ENCODE data around the gene CCDC85A.

Gene CCDC85A

DNA sequence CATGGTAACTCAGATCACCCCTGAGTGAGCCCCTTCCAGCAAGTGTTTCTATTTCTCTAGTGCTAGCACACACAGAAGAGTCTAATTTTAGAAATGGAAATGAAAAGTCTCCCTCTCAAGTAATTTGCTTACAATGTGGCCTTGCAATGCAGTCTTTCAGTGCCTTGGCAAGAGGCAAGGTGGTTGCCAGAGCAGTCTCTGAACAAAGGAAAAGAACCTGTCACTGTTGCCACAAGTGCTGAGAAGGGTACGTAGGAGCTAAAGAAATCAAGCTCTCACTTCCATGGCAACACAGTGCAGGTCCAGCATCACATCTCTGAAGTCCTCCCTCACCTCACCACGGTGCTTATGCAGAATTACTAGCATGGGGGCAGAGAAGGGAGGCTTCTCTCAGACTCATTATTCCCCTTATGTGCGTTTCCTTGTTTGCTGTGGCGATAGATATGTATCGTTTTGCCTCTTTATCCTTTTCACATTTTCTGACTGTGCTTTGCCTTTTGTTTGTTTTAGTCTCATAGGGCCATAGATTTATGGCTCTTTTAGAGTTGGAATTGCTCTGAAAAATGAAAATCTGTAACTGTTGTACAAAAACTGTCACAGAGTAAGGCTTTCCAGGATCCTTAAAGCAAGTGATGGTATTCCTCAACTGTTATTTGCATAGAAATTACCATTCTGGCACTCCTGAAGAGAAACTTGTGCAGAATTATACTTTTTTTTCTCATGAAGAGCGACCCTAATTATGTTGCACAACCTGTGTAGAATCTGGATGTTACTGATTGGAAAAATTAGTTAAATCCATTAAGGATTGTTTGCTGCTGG, 164.8 kb downstream of the CCDC85A start:
- Histone ChIP-seq H4K8ac (ENCODE audit: low read depth, low read length) (no peak overlapping the region), H2BK12ac (ENCODE audit: low read length) (no peak overlapping the region), H4K91ac (ENCODE audit: low read depth, low read length, poor library complexity) (no peak overlapping the region), H2BK120ac (ENCODE audit: low read depth, low read length) (no peak overlapping the region), H2BK5ac (ENCODE audit: low read length) (no peak overlapping the region), H3K27me3 (ENCODE audit: control insufficient read depth in 3 of 3, insufficient read depth in 3 of 3, low read depth in 1 of 3, low read length in 3 of 3) (no peaks in the 10 kb centered on the region), H2AFZ (ENCODE audit: low read length) (no peak overlapping the region), H3K4me3 (ENCODE audit: low read length in 2 of 2) (no peak overlapping the region), H3K23ac (ENCODE audit: low read depth, low read length, poor library complexity) (no peak overlapping the region), H3K9ac (ENCODE audit: low read depth, low read length, poor library complexity) (no peak overlapping the region), H3K9me3 (replicated peaks in 1 of 2; ENCODE audit: control insufficient read depth in 2 of 2, insufficient read depth in 1 of 2, low read depth in 1 of 2, low read length in 2 of 2) (no peaks in the 10 kb centered on the region), H3K4me1 (ENCODE audit: control insufficient read depth in 2 of 2, insufficient read depth in 1 of 2, low read depth in 1 of 2, low read length in 2 of 2) (no peaks in the 10 kb centered on the region), H3K4ac (ENCODE audit: low read length) (no peak overlapping the region), H2AK5ac (ENCODE audit: low read depth, low read length) (no peak overlapping the region), H3K14ac (ENCODE audit: low read length) (peak overlapping the region; percentile 40), H3K18ac (ENCODE audit: low read length) (no peak overlapping the region), H2BK15ac (ENCODE audit: low read length) (no peak overlapping the region), H3K4me2 (ENCODE audit: insufficient read depth, low read length, poor library complexity, severe bottlenecking) (no peak overlapping the region), H3K27ac (replicated peaks; ENCODE audit: low read length) (no peak overlapping the region), H3K79me1 (ENCODE audit: low read depth, low read length) (no peaks in the 10 kb centered on the region), H3K36me3 (replicated peaks in 1 of 2; ENCODE audit: control insufficient read depth in 2 of 2, insufficient read depth in 2 of 2, low read length in 2 of 2) (no peaks in the 10 kb centered on the region)
- no CpG with 5 or more reads among the region's 6 CpGs for WGBS, 2 donors (ENCODE audit: extremely low coverage in 2 of 2, insufficient read length in 2 of 2, insufficient replicate concordance in 1 of 2)
- no peak for DNase-seq (ENCODE audit: low spot score)

DNA sequence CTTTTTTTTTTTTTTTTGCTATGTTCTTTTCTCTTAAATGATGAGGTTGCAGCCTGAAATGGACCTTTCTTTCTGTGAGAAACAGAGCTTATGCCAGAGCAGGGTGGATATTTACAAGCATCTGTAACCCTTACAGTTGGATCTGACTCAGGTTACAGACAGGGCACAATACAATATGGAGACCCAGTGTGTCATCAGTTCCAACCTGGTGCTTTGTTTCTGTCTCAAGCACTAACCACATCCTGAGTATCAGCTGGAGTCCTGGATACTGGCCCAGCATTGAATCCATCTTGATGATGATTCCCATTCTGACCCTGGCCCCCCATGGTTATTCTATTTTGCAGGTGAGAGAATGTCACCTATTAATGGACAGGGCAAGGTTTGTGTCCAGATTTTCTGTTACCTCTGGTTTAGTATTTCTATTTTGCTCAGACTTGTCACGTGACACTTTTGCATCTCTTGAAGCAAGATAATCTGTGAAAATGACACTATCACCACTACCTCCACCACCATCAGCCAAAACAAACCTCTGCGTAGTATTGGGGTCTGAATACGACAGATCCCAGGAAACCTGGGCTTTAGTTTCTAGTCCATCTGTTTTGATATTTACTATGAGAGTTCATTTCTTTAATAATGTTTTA, 174.0 kb downstream of the CCDC85A start:
- H2BK5ac ChIP-seq (ENCODE audit: low read length), result no peak overlapping the region
- no peak overlapping the region for H3K23ac ChIP-seq (ENCODE audit: low read depth, low read length, poor library complexity)
- no peak overlapping the region for H3K27ac ChIP-seq (replicated peaks; ENCODE audit: low read length)
- no peaks in the 10 kb centered on the region for H3K4me1 ChIP-seq (ENCODE audit: control insufficient read depth in 2 of 2, insufficient read depth in 1 of 2, low read depth in 1 of 2, low read length in 2 of 2)
- no peak overlapping the region for H4K91ac ChIP-seq (ENCODE audit: low read depth, low read length, poor library complexity)
- no peak overlapping the region for H2AK5ac ChIP-seq (ENCODE audit: low read depth, low read length)
- no peak overlapping the region for H2BK120ac ChIP-seq (ENCODE audit: low read depth, low read length)
- H3K14ac ChIP-seq (ENCODE audit: low read length), result no peak overlapping the region
- H3K27me3 ChIP-seq (ENCODE audit: control insufficient read depth in 3 of 3, insufficient read depth in 3 of 3, low read depth in 1 of 3, low read length in 3 of 3), result no peaks in the 10 kb centered on the region
- no peaks in the 10 kb centered on the region for H3K79me1 ChIP-seq (ENCODE audit: low read depth, low read length)
- no peak overlapping the region for H3K4me3 ChIP-seq (ENCODE audit: low read length in 2 of 2)
- H4K8ac ChIP-seq (ENCODE audit: low read depth, low read length), result no peak overlapping the region
- no CpG with 5 or more reads among the region's 3 CpGs for WGBS, 2 donors (ENCODE audit: extremely low coverage in 2 of 2, insufficient read length in 2 of 2, insufficient replicate concordance in 1 of 2)
- no peak overlapping the region for H2AFZ ChIP-seq (ENCODE audit: low read length)
- no peak overlapping the region for H3K9ac ChIP-seq (ENCODE audit: low read depth, low read length, poor library complexity)
- no peak for DNase-seq (ENCODE audit: low spot score)
- H3K9me3 ChIP-seq (replicated peaks in 1 of 2; ENCODE audit: control insufficient read depth in 2 of 2, insufficient read depth in 1 of 2, low read depth in 1 of 2, low read length in 2 of 2), result no peaks in the 10 kb centered on the region
- no peak overlapping the region for H3K4me2 ChIP-seq (ENCODE audit: insufficient read depth, low read length, poor library complexity, severe bottlenecking)
- no peaks in the 10 kb centered on the region for H3K36me3 ChIP-seq (replicated peaks in 1 of 2; ENCODE audit: control insufficient read depth in 2 of 2, insufficient read depth in 2 of 2, low read length in 2 of 2)
- no peak overlapping the region for H3K4ac ChIP-seq (ENCODE audit: low read length)
- no peak overlapping the region for H2BK12ac ChIP-seq (ENCODE audit: low read length)
- H3K18ac ChIP-seq (ENCODE audit: low read length), result no peak overlapping the region
- no peak overlapping the region for H2BK15ac ChIP-seq (ENCODE audit: low read length)

DNA sequence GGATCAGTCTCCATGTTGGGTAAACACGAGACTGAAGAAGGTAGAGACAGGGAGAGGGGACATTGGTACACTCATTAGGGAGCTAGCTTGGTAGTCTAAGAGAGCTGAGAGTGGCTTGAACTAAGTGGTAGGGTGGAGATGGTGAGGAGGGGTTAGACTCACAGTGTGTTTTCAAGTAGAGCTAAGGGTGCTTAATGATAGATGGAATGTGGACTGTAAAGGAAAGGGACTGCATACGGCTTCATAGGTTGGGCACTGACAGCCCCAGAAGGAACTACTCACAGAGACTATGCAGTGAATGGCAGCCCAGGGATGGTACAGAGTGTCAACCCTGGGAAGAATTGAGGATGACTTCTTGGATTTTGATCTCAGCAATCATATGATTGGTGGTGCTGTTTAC, 178.1 kb downstream of the CCDC85A start:
- H2AFZ ChIP-seq (ENCODE audit: low read length), result no peak overlapping the region
- no CpG with 5 or more reads among the region's 2 CpGs for WGBS, 2 donors (ENCODE audit: extremely low coverage in 2 of 2, insufficient read length in 2 of 2, insufficient replicate concordance in 1 of 2)
- H3K4ac ChIP-seq (ENCODE audit: low read length), result no peak overlapping the region
- no peaks in the 10 kb centered on the region for H3K36me3 ChIP-seq (replicated peaks in 1 of 2; ENCODE audit: control insufficient read depth in 2 of 2, insufficient read depth in 2 of 2, low read length in 2 of 2)
- no peak overlapping the region for H3K4me2 ChIP-seq (ENCODE audit: insufficient read depth, low read length, poor library complexity, severe bottlenecking)
- no peak overlapping the region for H3K9ac ChIP-seq (ENCODE audit: low read depth, low read length, poor library complexity)
- no peak overlapping the region for H2BK5ac ChIP-seq (ENCODE audit: low read length)
- no peak overlapping the region for H4K91ac ChIP-seq (ENCODE audit: low read depth, low read length, poor library complexity)
- no peak overlapping the region for H3K4me3 ChIP-seq (ENCODE audit: low read length in 2 of 2)
- peaks cover 0 to 1% of the 10 kb centered on the region in 2 donors for H3K4me1 ChIP-seq (ENCODE audit: control insufficient read depth in 2 of 2, insufficient read depth in 1 of 2, low read depth in 1 of 2, low read length in 2 of 2)
- H4K8ac ChIP-seq (ENCODE audit: low read depth, low read length), result no peak overlapping the region
- no peak for DNase-seq (ENCODE audit: low spot score)
- H2BK15ac ChIP-seq (ENCODE audit: low read length), result no peak overlapping the region
- no peak overlapping the region for H2AK5ac ChIP-seq (ENCODE audit: low read depth, low read length)
- H3K14ac ChIP-seq (ENCODE audit: low read length), result no peak overlapping the region
- no peaks in the 10 kb centered on the region for H3K9me3 ChIP-seq (replicated peaks in 1 of 2; ENCODE audit: control insufficient read depth in 2 of 2, insufficient read depth in 1 of 2, low read depth in 1 of 2, low read length in 2 of 2)
- no peak overlapping the region for H2BK120ac ChIP-seq (ENCODE audit: low read depth, low read length)
- no peaks in the 10 kb centered on the region for H3K79me1 ChIP-seq (ENCODE audit: low read depth, low read length)
- no peak overlapping the region for H3K27ac ChIP-seq (replicated peaks; ENCODE audit: low read length)
- no peak overlapping the region for H3K23ac ChIP-seq (ENCODE audit: low read depth, low read length, poor library complexity)
- H2BK12ac ChIP-seq (ENCODE audit: low read length), result no peak overlapping the region
- no peak overlapping the region for H3K18ac ChIP-seq (ENCODE audit: low read length)
- no peaks in the 10 kb centered on the region for H3K27me3 ChIP-seq (ENCODE audit: control insufficient read depth in 3 of 3, insufficient read depth in 3 of 3, low read depth in 1 of 3, low read length in 3 of 3)

GRCh38 chr2:56364902-56365301, 181.1 kb downstream of the CCDC85A start:
- Histone ChIP-seq H2BK120ac (ENCODE audit: low read depth, low read length) (no peak overlapping the region), H2AFZ (ENCODE audit: low read length) (no peak overlapping the region), H3K4me3 (ENCODE audit: low read length in 2 of 2) (no peak overlapping the region), H3K4me2 (ENCODE audit: insufficient read depth, low read length, poor library complexity, severe bottlenecking) (no peak overlapping the region), H3K4ac (ENCODE audit: low read length) (no peak overlapping the region), H3K4me1 (ENCODE audit: control insufficient read depth in 2 of 2, insufficient read depth in 1 of 2, low read depth in 1 of 2, low read length in 2 of 2) (peaks cover 0 to 1% of the 10 kb centered on the region in 2 donors), H3K9ac (ENCODE audit: low read depth, low read length, poor library complexity) (no peak overlapping the region), H3K14ac (ENCODE audit: low read length) (no peak overlapping the region), H3K18ac (ENCODE audit: low read length) (no peak overlapping the region), H2BK12ac (ENCODE audit: low read length) (no peak overlapping the region), H3K79me1 (ENCODE audit: low read depth, low read length) (no peaks in the 10 kb centered on the region), H2BK15ac (ENCODE audit: low read length) (no peak overlapping the region), H3K27ac (replicated peaks; ENCODE audit: low read length) (no peak overlapping the region), H3K36me3 (replicated peaks in 1 of 2; ENCODE audit: control insufficient read depth in 2 of 2, insufficient read depth in 2 of 2, low read length in 2 of 2) (no peaks in the 10 kb centered on the region), H4K91ac (ENCODE audit: low read depth, low read length, poor library complexity) (no peak overlapping the region), H2AK5ac (ENCODE audit: low read depth, low read length) (no peak overlapping the region), H3K23ac (ENCODE audit: low read depth, low read length, poor library complexity) (no peak overlapping the region), H3K9me3 (replicated peaks in 1 of 2; ENCODE audit: control insufficient read depth in 2 of 2, insufficient read depth in 1 of 2, low read depth in 1 of 2, low read length in 2 of 2) (no peaks in the 10 kb centered on the region), H4K8ac (ENCODE audit: low read depth, low read length) (no peak overlapping the region), H2BK5ac (ENCODE audit: low read length) (no peak overlapping the region), H3K27me3 (ENCODE audit: control insufficient read depth in 3 of 3, insufficient read depth in 3 of 3, low read depth in 1 of 3, low read length in 3 of 3) (peaks cover 0 to 2% (median 0%) of the 10 kb centered on the region in 3 experiments)
- DNase-seq (ENCODE audit: low spot score), result no peak
- WGBS, 2 donors (ENCODE audit: extremely low coverage in 2 of 2, insufficient read length in 2 of 2, insufficient replicate concordance in 1 of 2), result no CpG with 5 or more reads among the region's 2 CpGs
